K562 (cell line): ENCODE data around the gene TLCD5. TPM values are rescaled to one million over a fixed set of nuclear protein-coding genes. Genes with fewer than 3 reads are reported as not detected.

Experiments used
- CBFA2T3 ChIP-seq: fragments of 450-650 bp; IDR thresholded peaks from 2 replicates; pipeline ENCODE4 v1.6.1; 2017
- CEBPZ ChIP-seq: fragments of 150-350 bp; IDR thresholded peaks from 2 replicates; pipeline ENCODE4 v1.6.1; 2014; ENCODE audit warnings: low read depth, mild to moderate bottlenecking, low read length, borderline replicate concordance
- CTCFL ChIP-seq: IDR thresholded peaks from 2 replicates; pipeline ENCODE4 v1.6.1; 2011; ENCODE audit warnings: borderline replicate concordance, low read depth, mild to moderate bottlenecking, moderate library complexity, low read length; ENCODE audit not compliant: insufficient read depth, poor library complexity, severe bottlenecking
- GATAD2B ChIP-seq: fragments of 450-650 bp; IDR thresholded peaks from 2 replicates; pipeline ENCODE4 v1.6.1; 2017; ENCODE audit warnings: mild to moderate bottlenecking, borderline replicate concordance
- HMBOX1 ChIP-seq: sonication (generic); IDR thresholded peaks from 2 replicates; pipeline ENCODE4 v1.6.1; 2016
- RBM15 ChIP-seq: fragments of 200-400 bp; formaldehyde crosslinking; IDR thresholded peaks from 2 replicates; pipeline ENCODE4 v1.6.1; 2018; ENCODE audit warnings: mild to moderate bottlenecking, low read length, moderate library complexity; ENCODE audit not compliant: insufficient read depth
- REST ChIP-seq, 2 experiments: fragments of 450-650 bp; formaldehyde crosslinking in 1 of 2; IDR thresholded peaks; 2 replicates each; pipeline versions ENCODE4 v1.4.0 to v1.6.1; 2014 to 2020; ENCODE audit warnings: mild to moderate bottlenecking in 2 of 2, borderline replicate concordance in 1 of 2, low read depth in 1 of 2
- ZBTB7A ChIP-seq: IDR thresholded peaks from 2 replicates; pipeline ENCODE4 v1.6.1; 2011; ENCODE audit warnings: low read depth, mild to moderate bottlenecking, low read length, moderate library complexity, borderline replicate concordance; ENCODE audit not compliant: control insufficient read depth
- ZKSCAN8 ChIP-seq: fragments of 200-800 bp; sonication (Bioruptor generic); IDR thresholded peaks from 2 replicates; pipeline ENCODE4 v1.6.1; 2016; ENCODE audit warnings: missing genetic modification characterization, missing compliant biosample characterization
- ZNF274 ChIP-seq: IDR thresholded peaks from 2 replicates; pipeline ENCODE4 v1.6.1; 2011; ENCODE audit warnings: low read depth, mild to moderate bottlenecking, low read length, moderate library complexity, borderline replicate concordance
- ZSCAN32 ChIP-seq: fragments of 450-650 bp; formaldehyde crosslinking; IDR thresholded peaks from 2 replicates; pipeline ENCODE4 v1.4.0; 2020; ENCODE audit warnings: mild to moderate bottlenecking, moderate library complexity
- polyA plus RNA-seq, 8 experiments: library from polyadenylated mRNA; depleted of rRNA in 4 of 8; stranded (reverse) in 5 of 8; unstranded in 3 of 8; fragments of >200 nt; fragmentation: Nextera tagmentation in 2 of 8; fragmentation: Illumina TruSeq in 1 of 8; extraction: Ambion mirVana in 2 of 8; extraction: Trizol in 1 of 8; gene quantifications; 2 replicates each; pipeline versions ENCODE4 v1.2.1 to v1.2.3, GENCODE V29; 2011 to 2014; ENCODE audit warnings: inconsistent platforms in 1 of 8, missing spikeins in 1 of 8
- total RNA-seq, 7 experiments: library from RNA; depleted of rRNA in 6 of 7; stranded (reverse); fragments of >200 nt in 6 of 7; fragmentation: Illumina TruSeq in 2 of 7; extraction: Trizol in 2 of 7; gene quantifications; 2 replicates each; pipeline versions ENCODE4 v1.2.1 to v1.2.3, GENCODE V29; 2011 to 2021; ENCODE audit warnings: low replicate concordance in 1 of 7

The TLCD5 gene
- total and polyA plus RNA-seq, 9 of the 15 experiments (the other 6 are each of a cell fraction or from before 2014, with no cell fraction given) = 0.94 to 5.1 (median 1.6) TPM

GRCh38 chr11:120294096-120294495 lies 31.0 kb upstream of the TLCD5 start (continued):
- TF ChIP-seq CTCFL = no peak
- TF ChIP-seq ZSCAN32 (CRISPR knock-in tag) = no peak
- no peak for TF ChIP-seq CBFA2T3
- TF ChIP-seq REST (IDR thresholded peaks at IDR 0.05; ENCODE audit: borderline replicate concordance) = no peak
- no peak for TF ChIP-seq REST (CRISPR knock-in tag; IDR thresholded peaks at IDR 0.05; ENCODE audit: low read depth)
- no peak for TF ChIP-seq RBM15
- no peak for TF ChIP-seq ZBTB7A
- TF ChIP-seq ZNF274 = no peak
- no peak for TF ChIP-seq GATAD2B
- no peak for TF ChIP-seq HMBOX1
- TF ChIP-seq CEBPZ = no peak
- no peak for TF ChIP-seq ZKSCAN8 (CRISPR knock-in tag)
